Measurements from ENCODE around the gene DRAM2.

DNA sequence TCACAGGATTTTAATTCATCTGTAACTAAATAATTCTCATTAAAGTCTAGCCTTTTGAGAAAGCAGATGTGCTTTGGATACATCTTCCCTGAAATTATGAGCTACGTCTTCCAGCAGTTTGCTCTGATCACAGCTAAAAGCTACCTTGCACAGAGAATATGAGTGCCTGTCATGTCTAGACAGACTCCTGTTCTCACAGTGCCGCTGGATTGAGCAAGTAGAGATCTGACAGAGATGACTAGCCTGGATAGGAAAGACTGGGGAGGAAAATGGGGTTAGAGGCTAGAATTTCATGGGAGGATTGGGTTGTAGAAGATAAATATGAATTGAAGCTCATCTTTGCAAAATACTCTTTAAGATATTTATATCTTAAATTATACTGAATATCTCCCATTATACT, 24.3 kb upstream of the DRAM2 start:
- TF ChIP-seq, protein P1, sequence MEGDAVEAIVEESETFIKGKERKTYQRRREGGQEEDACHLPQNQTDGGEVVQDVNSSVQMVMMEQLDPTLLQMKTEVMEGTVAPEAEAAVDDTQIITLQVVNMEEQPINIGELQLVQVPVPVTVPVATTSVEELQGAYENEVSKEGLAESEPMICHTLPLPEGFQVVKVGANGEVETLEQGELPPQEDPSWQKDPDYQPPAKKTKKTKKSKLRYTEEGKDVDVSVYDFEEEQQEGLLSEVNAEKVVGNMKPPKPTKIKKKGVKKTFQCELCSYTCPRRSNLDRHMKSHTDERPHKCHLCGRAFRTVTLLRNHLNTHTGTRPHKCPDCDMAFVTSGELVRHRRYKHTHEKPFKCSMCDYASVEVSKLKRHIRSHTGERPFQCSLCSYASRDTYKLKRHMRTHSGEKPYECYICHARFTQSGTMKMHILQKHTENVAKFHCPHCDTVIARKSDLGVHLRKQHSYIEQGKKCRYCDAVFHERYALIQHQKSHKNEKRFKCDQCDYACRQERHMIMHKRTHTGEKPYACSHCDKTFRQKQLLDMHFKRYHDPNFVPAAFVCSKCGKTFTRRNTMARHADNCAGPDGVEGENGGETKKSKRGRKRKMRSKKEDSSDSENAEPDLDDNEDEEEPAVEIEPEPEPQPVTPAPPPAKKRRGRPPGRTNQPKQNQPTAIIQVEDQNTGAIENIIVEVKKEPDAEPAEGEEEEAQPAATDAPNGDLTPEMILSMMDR (IDR thresholded peaks at IDR 0.05): no peak
- TF ChIP-seq POLR2A (IDR thresholded peaks at IDR 0.05): no peak
